Caki2 (cell line): ENCODE results near the gene PDHB. TPM values are rescaled to one million over a fixed set of nuclear protein-coding genes. Genes with fewer than 3 reads are reported as not detected.
"Not testable (repeated sequence)": the region's sequence is repeated elsewhere in the genome, so short reads cannot be mapped to it uniquely, and the experiment has no call there.

Experiments
- DNase-seq: peaks from one replicate; pipeline ENCODE4 v3.0.0-alpha.2; 2015; ENCODE audit warnings: low read depth
- in situ Hi-C: cut with HindIII; loops from 2 replicates; pipeline ENCODE4 v1.10.0; 2016; ENCODE audit warnings: low sequenced_read_pairs, low pct_unique_long_range_greater_than_20kb, mixed read lengths
- total RNA-seq: library from RNA; depleted of rRNA; stranded (reverse); fragments of >200 nt; shearing (Covaris generic); gene quantifications from 2 replicates; pipeline ENCODE4 v1.2.3, GENCODE V29; 2014; ENCODE audit warnings: low replicate concordance

Gene PDHB
- total RNA-seq, 1 experiment from 2014 or later: 86.1 TPM

- in situ Hi-C loops: no loop called here
- no peak for DNase-seq
Measured at GRCh38 chr3:58441514-58442450, 8.2 kb upstream of the PDHB start.

- DNase-seq, in situ Hi-C loops: not testable (repeated sequence)
Measured at GRCh38 chr3:58440996-58441355, 7.3 kb upstream of the PDHB start.

- in situ Hi-C loops, DNase-seq: not testable (repeated sequence)
Measured at GRCh38 chr3:58437276-58437675, 3.6 kb upstream of the PDHB start.

- DNase-seq: no peak
- in situ Hi-C loops: no loop called here
Measured at GRCh38 chr3:58434990-58435389, 1.4 kb upstream of the PDHB start.

- in situ Hi-C loops: no loop called here
- no peak for DNase-seq
Measured at GRCh38 chr3:58434511-58434910, 879 bp upstream of the PDHB start.

GRCh38 chr3:58434168-58434504 is 504 bp upstream of the PDHB start:
- no peak for DNase-seq
- in situ Hi-C loops: no loop called here

GRCh38 chr3:58432905-58433304 is 727 bp downstream of the PDHB start:
- in situ Hi-C loops: no loop called here
- DNase-seq: no peak

GRCh38 chr3:58429657-58430056 is 4.0 kb downstream of the PDHB start:
- in situ Hi-C loops: no loop called here
- no peak for DNase-seq

- in situ Hi-C loops: no loop called here
- DNase-seq: no peak
Measured at GRCh38 chr3:58427661-58428361, 5.8 kb downstream of the PDHB start.

GRCh38 chr3:58425782-58426181 is 7.8 kb downstream of the PDHB start:
- in situ Hi-C loops: no loop called here
- no peak for DNase-seq

- in situ Hi-C loops: no loop called here
Measured at GRCh38 chr3:58424613-58425012, 9.0 kb downstream of the PDHB start.

GRCh38 chr3:58422756-58423325 is 10.8 kb downstream of the PDHB start:
- in situ Hi-C loops: no loop called here
- DNase-seq: peak; percentile 10

More at GRCh38 chr3:58424613-58425012, 9.0 kb downstream of the PDHB start:
- no peak for DNase-seq

- in situ Hi-C loops: no loop called here
- DNase-seq: no peak
Measured at GRCh38 chr3:58421004-58421403, 12.6 kb downstream of the PDHB start.

- no peak for DNase-seq
- in situ Hi-C loops: no loop called here
Measured at GRCh38 chr3:58419780-58420507, 13.7 kb downstream of the PDHB start.

GRCh38 chr3:58418227-58418626 is 15.4 kb downstream of the PDHB start:
- no peak for DNase-seq
- in situ Hi-C loops: no loop called here

- no peak for DNase-seq
- in situ Hi-C loops: no loop called here
Measured at GRCh38 chr3:58417075-58417474, 16.6 kb downstream of the PDHB start.

GRCh38 chr3:58416191-58416590 is 17.4 kb downstream of the PDHB start:
- no peak for DNase-seq
- in situ Hi-C loops: no loop called here

- in situ Hi-C loops: no loop called here
- peak; percentile 46 for DNase-seq
Measured at GRCh38 chr3:58414538-58415197, 19.0 kb downstream of the PDHB start.
